ENCODE results near the gene CARD19.

The CARD19 gene

DNA sequence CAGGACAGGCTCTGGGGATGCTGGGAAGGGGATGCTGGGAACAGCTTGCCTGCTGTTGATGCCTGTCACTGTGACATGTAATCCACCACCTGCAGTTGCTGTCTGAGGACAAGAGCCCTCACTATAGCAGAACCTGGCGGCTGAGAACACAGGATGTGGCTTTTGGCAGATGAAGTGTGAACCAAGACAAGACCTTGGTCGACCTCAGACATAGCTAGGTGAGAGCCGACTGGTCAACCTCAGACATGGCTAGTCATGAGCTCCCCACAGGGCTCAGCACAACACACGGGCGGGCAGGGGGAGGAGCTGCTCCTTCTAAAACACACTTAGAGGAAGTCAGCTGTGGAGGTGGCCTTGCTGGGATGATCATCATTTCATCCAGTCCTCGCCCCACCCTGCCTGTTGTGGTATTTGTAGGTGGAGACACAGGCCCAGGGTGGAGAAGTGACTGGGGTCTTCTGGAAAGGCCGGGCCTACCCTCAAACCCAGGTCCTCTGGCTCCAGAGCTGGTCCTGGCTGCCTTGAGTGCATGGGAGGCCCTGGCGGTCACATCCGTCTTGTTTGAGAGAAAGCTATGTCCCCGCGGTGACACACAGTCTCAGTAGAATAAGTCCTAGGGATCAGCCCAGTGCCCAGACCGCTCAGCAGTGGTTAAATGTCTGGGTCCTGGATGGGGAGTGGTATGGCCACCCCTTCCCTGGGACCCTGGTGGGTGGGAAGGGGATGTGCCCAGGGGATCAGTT, 31.5 kb upstream of the CARD19 start:
- DNase-seq = peak; percentile 86 to 91

DNA sequence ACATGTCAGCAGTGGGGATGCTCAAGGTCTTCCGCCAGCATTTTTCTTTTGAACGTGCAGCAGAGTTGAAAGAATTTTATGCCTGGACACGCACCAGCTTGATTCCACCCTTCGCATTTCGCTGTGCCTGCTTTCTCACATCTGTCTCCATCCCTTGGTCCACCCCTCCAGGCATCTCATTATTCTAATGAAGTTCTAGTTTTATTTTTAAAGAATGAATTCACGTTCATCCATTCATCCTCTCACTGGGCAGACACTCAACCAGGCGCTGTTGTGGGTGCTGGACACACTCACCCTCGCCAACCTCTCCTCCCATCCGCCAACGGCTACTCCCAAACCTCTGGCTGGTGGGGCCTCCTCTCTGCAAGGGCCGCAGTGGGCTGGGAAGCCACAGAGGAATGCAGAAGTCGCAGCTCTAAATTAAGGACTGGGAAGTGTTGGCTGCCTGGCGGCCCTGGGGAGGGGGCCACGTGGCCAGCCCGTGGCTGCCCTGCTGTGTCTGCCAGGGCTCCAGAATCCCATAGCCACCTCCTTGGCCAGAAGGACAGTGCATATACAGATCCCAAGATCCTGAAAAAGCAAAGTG, 30.8 kb upstream of the CARD19 start:
- no peak for DNase-seq

DNA sequence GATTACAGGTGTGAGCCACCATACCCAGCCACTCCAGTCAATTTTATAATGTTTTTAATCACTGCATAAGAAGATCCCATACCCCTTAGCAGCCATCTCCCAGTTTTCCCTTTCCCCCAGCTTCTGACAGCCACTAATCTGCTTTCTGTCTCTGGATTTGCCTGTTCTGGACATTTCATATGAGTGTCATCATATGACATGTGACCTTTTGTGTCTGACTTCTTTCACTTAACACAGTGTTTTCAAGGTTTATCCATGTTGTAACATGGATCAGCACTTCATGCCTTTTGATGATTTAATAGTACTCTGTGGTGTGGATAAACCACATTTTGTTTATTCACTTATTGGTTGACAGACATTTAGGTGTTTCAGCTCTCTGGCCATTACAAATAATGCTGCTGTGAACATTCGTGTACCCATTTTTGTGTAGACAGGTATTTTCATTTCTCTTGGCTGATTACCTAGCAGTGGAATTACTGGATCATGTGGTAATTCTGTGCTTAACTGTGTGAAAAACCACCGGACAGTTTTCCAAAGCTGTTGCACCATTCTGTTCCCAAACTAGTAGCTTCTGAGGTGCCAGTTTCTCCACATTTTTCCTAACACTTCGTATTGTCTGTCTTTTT, 28.9 kb upstream of the CARD19 start:
- no peak for DNase-seq

DNA sequence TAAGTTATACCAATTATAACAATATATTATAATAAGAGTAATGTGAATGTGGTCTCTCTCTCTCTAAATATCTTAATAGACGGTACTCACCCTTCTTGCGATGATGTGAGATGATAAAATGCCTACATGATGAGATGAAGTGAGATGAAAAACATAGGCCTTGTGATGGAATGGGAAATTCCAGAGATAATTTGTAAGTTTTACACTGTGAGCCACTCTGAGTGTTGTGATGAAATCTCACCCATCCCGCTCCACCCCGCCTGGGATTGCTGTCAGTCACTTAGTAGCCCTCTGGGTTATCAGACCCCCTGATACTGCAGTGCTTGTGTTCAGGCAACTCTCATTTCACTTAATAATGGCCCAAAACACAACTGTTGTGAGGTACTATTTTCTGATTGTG, 27.1 kb upstream of the CARD19 start:
- no peak for DNase-seq

DNA sequence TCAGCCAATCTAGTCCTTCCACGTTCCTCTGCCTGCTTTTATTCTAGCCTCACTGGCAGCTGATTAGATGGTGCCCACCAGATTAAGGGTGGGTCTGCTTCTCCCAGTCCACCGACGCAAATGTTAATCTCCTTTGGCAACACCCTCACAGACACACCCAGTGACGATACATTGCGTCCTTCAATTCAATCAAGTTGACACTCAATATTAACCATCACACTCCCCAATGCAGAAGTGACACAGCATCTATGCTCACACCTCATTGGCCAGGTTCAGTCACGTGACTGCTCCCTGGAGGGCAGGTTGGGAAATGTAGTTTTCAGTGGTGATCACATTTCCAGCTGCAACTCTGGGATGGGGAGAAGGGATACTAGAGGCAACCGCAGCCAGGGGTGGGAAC, 24.6 kb upstream of the CARD19 start:
- DNase-seq = peak in 1 of 2 experiments; percentile 51

DNA sequence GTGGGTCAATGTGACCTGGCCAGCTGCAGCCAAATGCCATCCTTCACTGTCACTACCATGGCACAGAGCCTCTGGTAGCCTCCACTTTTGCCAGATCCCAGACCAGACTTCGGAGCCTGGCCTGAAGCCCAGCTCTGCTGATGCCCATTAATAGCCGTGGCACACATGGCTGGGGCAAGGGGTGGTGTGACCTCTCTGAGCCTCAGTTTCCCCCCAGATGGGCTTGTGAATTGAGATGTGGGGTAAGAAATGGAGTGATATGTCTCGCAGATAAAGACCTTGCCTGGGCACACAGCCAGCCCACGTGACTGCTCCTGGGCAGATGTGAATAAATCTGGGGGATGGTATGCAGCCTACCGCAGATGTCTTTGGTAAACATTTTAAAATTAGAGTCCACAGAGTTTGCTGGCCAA, 23.6 kb upstream of the CARD19 start:
- DNase-seq = no peak

DNA sequence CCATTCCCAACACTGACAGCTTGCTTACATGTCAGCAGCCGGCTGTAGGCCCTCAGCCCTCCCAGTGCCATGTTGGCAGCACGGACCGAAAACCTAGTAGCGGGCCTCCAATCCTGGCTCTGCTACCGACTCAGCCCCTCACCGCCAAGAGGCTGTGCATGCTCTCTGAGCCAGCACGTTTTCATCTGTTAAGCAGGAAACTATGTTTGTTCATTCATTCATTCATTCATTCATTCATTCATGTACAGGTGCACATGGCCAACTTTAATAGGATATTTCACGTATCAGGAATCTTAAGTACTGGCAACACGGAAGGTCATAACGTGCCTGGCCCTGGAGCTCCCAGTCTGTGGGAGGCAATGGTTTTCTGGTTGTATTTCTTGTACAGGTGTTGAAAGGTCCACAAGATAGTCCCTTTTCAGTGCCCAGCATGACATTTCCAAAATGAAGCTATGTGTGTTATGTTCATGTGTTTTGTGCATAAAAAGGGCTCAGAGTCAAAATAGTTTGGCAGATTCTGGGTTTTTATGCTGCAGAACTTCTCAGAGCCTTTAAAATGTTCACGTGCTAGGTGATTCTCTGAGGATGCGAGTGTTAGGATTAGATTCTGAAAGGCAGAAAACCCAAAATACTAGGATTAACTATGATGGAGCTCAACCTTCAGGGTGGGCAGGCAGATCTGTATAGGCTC, 19.8 kb upstream of the CARD19 start:
- DNase-seq = no peak

DNA sequence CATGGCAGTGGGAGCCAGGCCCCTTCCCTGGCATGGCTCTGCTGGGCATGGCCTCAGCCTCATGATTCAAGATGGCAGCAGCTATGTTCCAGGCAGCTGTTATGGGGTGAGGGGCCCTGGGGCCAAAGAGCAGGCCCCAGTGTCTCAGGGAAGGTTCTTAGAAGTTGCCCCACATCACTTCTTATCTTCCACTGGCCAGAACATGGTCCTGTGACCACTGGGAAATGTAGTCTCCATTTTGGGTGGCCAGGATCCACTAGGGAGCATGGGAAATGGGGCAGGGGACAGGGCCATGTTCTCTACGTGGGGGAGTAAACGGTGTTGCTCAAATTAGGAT, 19.3 kb upstream of the CARD19 start:
- no peak for DNase-seq

DNA sequence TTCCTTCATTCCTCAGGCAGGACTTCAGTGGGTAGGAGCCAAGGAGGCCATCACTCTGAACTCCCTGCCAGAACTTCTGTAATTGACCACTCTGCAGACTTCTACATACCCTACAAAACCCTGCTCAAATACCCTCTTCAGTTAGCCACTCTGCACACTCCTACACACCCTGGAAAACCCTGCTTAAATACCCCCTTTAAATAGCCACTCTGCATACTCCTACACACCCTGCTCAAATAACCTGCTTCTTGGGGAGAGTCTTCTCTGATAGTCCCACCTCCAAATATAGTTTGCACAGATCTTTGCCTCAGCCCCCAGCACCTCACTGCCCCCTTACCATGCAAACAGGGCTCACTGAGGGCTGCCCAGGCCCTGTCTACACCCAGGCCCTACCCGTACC, 18.6 kb upstream of the CARD19 start:
- DNase-seq = no peak

DNA sequence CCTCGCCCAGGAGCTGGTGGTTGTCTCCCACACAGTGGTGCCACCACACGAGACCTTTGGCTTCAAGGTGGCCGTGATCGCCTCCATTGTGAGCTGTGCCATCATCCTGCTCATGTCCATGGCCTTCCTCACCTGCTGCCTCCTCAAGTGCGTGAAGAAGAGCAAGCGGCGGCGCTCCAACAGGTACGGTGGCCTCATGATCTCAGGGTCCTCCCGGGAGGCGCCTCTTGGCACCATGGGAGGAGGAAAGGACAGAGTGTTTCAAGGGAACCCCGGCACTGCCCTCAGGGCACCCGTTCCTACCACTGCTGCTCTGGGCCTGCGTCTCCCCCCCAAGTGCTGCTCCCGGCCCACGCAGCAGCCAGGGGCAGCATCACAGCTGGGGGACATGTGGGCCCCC, 18.2 kb upstream of the CARD19 start:
- no peak for DNase-seq

DNA sequence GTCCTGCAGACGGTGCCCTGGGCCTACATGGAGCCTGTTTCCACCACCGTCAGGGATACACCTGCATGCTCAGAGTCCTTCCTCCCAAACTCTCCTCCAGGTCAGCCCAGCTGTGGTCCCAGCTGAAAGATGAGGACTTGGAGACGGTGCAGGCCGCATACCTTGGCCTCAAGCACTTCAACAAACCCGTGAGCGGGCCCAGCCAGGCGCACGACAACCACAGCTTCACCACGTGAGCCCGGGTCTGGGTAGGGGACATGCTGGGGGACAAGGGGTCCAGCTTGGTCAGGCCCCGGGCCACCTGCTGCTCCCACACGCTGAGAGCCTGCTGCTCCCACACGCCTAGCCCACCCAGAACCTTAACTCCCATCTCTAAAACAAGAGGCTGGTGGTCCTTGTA, 16.6 kb upstream of the CARD19 start:
- DNase-seq = no peak

DNA sequence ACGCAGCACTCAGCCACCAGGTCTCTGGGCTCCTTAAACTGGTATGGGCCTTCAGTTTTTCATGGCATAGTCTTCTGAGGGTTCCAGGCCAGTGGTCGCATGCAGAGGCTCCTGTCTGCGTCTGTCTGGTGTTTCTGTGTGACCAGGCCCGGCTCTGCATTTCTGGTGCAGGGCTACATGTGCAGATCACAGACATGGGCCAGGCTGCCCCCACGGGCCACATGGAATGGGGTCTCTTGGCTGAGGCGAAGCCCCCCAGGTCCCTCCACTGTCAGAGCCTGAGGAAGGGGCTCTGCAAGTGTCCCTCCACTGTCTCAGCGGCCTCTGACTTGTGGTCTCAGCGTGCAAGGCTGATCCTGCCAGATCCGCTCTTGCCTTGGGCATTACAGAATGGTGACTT, 15.6 kb upstream of the CARD19 start:
- DNase-seq = no peak

DNA sequence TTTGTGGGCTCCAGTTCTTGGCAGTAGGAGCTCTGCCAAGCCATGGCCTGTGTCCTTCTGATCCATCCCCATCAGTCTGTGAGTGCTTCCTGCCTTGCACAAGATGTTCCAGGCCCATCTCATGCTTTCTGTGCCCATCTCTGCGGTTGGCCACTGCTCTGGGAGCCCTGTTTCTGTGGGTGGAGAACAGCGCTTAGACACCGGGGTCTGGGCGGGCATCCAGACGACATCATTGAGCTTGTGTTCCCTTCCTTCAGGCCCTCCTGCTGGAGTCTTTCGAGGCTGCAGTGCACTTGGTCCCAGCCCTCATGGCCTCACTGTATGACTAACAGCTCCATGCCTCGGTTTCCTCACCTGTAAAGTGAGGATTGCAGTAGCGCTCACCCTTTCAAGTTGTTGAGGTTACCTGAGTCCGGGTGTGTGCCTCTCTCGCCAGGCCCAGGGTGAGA, 14.9 kb upstream of the CARD19 start:
- no peak for DNase-seq

DNA sequence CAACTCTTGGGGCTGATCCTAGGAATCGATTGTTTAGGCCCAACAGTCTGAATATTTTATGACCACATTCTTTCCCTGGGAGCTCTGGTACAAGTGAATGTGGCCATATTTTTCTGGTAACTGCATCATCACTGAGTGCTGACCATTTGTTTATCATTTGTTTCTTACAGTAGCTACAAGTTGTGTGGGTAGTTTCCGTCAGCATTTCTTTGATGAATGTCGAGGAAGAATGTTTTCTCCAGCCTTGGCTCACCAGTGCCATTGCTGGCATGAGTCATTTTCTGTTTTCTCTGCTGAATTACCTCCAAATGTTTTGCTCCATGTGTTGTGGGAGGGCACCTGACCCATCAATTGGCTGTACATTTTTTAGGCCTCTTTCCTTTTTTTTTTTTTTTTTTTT, 14.1 kb upstream of the CARD19 start:
- no peak for DNase-seq

DNA sequence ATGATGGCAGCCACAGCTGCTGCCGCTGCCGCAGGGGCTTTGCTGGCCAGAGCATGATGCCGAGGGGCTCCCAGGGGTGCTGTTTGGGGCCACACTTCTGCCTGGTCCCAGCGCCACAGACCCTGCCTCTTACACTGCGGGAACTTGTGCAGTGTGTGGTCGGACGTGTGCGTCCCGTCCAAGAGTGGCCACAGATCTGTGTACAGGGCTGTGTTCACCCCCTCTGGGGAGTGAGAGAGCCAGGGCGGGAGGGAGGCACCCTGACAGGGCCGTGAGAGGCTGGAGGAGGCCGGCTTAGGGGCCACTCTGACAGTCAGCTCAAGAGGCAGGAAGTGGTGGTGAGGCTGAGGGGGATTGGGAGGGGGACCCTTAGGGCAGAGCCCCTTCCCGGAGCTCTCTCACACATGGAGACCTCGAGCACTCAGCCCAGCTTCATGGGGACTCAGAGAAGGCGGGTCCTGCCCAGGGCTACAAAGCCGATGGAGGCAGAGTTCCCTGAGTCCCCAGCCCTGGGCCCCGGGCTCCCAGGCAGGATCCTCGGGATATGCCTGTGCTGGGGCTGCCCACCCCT, 13.1 kb upstream of the CARD19 start:
- DNase-seq = peak in 1 of 2 experiments; percentile 31

DNA sequence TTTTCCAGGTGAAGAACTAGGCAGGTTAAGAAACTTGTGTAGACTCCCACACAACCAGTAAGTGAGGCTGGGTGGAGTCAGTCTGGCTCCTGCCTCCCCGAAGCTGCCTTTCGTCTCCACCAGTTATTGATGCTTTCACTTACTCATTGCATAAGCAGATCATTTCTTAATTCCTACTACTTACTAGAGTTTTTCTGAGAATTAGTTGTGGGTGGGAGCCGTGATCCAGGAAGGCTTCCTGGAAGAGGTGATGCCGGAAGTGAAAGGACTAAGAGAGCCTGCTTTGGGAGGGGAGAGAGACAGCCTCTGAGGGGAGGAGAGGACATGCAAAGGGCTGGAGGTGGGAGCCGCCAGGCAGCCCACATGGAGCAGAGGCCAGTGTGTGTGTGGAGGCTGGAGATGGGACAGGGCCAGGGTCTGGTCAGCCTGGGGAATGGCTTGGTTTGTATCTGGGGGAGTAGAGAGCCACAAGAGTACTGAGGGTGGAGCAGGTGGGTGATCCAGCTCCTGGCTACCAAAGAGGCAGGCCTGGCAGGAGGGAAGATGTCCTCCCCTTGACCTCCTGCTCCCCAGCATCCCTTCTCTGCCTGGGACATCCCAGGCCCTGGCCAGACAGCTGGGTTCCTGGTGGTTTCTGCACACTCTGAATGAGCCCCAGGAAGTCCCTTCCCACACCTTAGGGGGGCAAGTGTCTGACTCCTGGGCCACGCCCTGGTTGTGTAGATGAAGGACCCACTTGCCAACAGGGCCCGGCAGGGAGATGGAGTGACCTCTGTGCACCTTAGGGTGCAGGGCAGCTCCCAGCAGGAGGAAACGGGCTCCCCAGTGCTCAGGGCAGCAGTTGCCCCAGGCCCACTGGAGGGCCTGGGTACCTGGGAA, 12.2 kb upstream of the CARD19 start:
- peak; percentile 58 to 69 for DNase-seq

DNA sequence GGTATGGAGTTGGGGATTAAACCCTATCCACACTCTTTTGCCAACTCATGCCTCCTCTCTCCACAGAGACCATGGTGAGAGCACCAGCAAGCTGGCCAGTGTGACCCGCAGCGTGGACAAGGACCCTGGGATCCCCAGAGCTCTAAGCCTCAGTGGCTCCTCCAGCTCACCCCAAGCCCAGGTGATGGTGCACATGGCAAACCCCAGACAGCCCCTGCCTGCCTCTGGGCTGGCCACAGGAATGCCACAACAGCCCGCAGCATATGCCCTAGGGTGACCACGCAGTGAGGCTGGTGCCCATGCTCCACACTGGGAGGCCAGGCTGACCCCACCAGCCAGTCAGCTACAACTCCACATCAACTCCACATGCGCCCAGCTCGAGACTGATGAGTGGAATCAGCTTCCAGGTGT, 11.5 kb upstream of the CARD19 start:
- DNase-seq = no peak

DNA sequence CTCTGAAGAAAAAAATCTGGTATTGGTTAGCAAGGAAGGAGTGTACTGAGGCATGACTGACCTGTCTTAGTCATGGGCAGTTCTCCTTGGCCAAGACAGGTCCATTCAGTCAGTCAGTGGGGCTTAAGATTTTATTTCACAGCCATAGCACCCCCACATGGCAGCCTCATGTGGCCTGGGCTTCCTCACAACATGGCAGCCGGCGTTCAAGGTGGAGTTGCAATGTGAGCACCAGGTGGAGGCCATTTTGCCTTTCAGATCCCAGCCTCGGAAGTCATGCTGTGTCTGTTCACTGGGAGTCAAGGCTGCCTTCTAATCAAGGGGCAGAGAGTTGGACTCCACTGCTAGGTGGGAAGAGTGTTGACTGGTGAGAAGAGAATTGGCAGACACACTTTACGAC, 10.3 kb upstream of the CARD19 start:
- no peak for DNase-seq

DNA sequence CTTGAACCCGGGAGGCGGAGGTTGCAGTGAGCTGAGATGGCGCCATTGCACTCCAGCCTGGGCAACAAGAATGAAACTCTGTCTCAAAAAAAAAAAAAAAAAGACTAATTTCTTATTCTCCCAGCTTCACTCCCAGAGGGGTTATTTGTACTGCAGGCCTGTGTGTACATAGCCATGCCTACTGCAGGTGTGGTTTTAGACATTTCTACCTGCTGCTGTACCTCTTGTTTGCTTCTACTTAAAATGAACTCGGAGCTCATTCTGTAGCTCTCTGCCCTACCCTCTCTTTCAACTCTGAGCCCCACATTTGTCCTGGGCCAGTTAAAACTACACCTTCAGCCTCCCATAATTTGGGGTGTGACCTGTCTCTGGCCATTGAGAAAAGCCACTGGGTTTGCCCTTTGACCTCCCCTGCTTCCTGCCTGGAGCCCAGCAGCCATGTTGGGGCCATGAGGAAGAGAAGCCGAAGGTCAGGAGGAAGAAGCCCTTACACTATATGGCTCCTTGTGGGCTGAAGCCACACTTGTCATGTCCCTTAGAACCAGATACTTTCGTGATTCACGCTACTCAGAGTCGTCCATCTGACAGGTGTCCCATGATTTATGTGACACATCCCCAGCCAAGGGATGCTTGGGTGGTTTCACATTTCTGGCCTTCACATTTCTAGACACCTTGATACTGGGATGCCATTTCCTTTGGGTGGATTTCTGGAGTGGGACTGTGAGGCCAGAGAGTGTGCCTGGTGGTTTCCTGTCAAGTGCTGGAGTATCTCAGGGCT, 9.4 kb upstream of the CARD19 start:
- no peak for DNase-seq

DNA sequence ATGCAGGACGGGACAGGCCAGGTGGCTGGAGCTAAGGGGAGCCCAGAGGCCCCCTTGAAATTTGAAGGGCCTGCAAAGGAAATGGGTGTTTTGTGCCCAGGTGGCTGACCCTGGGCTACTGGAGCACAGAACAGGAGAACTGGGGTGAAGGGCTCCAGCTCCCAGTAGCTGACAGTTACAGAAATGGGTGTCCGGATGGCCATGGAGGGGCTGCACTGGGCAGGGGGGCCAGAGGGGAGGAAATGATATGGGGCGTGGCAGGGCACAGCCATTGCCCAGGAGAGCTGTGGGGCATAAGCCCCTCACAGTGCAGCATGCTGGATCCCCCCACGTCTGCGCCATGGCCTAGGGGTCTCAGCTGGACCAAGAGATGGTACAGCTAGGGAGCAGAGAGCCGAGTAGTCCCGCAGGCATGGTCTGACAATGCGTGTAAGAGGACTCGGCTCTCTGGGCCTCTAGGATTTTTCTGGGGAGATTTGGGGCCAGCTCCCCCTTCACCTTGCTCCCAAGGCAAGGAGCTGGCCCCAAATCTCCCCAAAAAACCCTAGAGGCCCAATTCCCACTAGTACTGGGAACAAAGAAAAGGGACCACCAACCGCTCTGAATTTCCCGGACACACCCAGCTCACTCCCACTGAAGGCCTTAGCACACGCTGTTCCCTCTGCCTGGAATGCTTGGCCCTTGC, 7.9 kb upstream of the CARD19 start:
- no peak for DNase-seq

DNA sequence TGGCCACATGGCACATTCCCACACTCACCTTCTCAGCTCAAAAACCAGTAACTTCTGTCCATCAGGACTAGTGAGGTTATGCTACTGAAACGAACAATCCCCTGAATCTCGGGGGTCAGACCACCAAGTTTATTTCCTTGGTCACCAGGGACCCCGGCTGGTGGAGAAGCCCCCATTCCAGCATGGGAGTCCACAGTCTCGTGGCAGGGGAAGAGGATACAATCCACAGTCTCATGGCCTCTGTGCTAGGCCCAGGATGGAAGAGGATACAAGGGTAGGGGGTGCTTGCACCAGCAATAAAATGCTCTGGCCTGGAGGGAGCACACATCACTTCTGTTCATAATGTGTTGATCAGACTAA, 7.4 kb upstream of the CARD19 start:
- DNase-seq = no peak
